Measurements from ENCODE around the gene RIPK1.
A peak's percentile ranks its signal among the peaks of the same experiment; 100 is the strongest.
"Not testable (repeated sequence)": the region's sequence is repeated elsewhere in the genome, so short reads cannot be mapped to it uniquely, and the experiment has no call there.

RIPK1 gene

DNA sequence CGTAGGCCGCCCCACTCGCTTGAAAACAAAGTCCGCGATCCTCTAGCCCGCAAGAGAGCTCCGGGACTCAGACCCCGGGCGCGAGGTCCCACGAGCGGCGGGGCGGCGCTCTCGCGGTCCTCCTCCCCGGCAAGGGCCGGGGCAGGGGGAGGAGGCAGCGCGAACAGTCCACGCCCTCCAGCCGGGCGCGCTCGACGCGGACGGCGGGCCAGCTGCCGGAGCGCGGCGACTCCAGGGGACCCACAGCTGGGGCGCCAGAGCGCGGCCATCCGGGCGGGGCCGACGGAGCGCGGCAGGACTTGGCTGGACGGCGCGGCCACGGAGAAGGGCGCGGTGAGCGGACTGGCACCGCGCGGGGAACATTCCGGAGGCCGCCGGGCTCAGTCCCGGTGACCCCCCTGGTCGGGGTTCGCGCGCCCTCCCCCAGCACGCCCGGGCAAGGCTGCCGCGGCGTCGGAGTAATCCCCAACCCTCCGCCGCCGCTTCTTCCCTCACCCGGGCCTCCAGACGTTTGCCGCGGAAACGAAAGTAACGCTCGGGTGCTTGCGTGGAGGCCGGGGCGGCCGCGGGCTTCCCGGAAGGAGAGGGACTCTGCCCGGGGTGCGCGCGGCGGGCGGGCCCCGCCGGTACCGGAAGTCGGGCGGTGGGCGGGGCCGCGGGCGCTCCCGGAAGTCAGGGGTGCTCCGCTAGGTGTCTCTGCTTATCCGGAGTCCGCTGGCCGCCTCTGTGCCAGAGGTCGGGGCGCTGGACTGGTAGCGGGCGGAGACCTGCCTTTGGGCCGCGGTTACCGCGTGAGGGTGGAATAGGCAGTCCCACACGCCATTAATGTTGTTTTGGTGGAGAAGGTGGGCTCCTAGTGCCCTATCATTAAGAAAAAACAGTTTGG lies at the start of gene RIPK1:
TSS of gene RIPK1 (plus strand) at position 166 of the 886 bp plus-strand sequence. CDS start 8,330 bp downstream, outside the sequence.
- DNase-seq = peak; percentile 96

DNA sequence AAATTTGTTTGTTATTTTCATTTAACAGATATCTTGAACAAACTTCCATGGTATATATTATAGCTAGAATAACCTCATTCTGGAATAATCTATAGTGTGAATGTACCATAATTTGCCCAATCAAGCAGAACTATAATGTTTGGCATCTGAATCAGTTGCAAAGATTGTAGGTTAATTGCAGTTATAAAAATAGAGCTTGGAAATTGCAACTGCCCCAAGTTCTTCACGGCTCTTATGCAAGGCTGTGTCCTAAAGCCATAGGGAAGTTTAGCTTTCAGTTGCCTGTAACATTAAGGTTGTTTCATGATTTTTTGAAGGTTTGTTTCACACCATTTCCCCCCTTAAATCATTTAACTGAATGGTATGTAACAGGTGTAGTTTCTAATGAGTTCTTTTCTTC lies 49.2 kb upstream of the RIPK1 start:
- DNase-seq = no peak

DNA sequence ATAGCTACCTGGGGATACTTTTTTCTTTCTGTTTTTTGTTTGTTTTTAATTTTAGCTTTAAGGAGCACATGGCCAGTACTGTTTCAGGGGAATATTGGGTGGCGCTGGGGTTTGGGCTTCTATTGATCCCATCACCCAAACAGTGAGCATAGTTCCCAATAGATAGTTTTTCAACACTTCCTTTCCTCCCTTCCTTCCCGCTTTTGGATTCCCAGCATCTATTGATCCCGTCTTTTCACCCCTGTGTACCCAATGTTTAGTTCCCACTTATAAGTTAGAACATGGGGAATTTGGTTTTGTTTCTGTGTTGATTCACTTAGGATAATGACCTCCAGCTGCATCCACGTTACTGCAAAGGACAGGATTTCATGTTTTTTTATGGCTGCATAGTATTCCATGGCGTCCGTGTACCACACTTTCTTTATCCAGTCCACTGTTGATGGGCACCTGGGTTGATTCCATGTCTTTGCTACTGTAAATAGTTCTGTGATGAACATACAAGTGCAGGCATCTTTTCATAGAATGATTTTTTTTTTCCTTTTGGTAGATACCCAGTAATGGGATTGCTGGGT lies 48.5 kb upstream of the RIPK1 start:
- no peak for DNase-seq

DNA sequence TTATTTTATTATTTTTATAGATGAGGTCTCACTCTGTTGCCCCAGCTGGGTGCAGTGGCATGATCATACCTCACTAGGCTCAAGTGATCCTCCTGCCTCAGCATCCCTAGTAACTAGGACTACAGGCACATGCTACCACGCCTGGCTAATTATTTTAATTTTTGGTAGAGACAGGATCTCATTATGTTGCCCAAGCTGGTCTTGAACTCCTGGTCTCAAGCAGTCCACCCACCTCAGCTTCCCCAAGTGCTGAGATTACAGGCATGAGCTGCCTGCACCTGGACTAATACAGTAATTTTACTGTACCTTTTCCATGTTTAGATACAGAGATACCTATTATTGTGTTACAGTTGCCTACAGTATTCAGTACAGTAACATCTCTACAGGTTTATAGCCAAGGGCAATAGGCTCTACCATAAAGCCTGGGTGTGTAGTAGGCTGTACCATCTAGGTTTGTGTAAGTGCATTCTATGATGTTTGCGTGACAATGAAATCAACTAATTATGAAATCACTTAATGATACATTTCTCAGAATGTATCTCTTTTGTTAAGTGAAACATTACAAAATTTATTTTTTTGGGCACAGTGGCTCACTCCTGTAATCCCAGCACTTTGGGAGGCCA lies 47.2 kb upstream of the RIPK1 start:
- DNase-seq = not testable (repeated sequence)

DNA sequence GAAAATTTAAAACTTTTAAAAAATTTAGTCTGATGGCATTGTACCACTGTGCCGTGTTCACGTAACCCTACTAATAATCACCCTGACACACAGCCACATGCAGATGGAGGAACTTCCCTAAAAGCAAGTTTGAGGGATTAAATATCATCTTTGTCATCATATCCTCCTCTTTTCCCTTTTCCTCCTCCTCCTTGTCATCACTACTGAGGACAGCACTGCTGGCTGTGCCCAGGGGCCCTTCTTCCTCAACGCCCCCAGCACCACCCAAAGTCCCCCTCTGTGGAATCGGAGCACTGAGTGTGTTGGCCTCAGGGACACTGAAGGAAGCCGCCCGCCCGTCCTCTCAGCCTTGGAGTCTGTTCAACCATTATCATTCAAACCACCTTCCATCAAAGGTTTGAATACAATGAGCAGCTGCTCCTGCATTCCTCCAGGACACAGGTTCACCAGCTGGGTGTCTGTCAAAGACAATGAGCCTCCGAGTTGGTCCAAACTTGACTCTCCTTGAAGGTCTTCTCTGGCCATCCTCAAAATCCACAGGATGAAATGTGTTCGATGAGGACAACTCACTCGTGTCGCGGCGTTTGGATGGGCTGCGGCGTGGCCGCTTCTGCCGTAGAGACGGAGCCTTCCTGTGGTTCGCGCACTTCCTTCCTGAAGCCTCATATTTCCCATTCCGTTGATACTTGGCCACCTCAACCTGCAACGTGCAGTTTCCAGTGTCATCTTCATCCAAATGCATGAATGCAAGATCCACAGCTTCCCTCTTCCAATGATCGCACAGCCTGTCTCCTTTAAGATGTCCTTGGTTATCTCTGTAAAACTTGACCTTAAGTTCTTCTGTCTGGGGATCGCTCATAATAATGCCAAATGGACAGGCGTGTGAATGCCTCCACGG lies 45.3 kb upstream of the RIPK1 start:
- peak; percentile 38 to 60 for DNase-seq

DNA sequence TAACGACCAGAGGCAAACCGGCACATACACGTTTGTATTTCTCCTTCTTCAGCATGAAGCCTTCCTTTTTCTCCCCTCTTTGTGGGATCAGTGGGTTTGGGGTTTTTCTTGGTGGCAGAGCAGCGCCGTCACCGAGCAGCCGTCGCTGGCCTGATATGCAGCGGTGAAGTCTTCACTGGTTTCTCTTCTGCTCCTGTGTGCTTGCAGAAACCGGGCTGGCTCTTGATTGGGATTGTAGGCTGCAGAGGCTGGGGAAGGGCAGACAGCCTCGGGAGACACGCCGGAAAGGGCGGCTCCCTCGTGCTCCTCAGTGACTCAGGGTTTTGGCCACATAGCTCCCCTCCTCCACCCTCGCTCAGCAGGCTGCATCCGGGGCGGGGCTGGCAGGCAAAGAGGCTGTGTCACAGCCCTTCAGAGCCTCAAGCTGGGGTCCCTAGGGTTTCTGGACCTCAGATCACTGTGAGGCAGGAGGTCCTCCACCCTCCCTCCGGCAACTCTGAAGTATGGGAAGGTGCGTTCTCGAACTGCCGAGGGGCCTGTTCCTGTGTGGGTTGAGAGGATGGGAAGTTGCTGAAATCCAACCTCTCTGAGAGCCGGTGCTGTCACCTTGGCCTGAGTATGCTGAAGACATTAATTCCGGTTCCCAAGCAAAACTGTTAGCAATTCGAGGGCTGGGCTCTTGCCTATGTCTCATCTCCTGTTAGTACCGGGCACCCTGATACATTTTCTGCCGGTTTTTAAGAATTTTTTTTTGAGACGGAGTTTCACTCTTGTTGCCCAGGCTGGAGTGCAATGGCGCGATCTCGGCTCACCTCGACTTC lies 44.4 kb upstream of the RIPK1 start:
- DNase-seq = peak; percentile 91 to 92

DNA sequence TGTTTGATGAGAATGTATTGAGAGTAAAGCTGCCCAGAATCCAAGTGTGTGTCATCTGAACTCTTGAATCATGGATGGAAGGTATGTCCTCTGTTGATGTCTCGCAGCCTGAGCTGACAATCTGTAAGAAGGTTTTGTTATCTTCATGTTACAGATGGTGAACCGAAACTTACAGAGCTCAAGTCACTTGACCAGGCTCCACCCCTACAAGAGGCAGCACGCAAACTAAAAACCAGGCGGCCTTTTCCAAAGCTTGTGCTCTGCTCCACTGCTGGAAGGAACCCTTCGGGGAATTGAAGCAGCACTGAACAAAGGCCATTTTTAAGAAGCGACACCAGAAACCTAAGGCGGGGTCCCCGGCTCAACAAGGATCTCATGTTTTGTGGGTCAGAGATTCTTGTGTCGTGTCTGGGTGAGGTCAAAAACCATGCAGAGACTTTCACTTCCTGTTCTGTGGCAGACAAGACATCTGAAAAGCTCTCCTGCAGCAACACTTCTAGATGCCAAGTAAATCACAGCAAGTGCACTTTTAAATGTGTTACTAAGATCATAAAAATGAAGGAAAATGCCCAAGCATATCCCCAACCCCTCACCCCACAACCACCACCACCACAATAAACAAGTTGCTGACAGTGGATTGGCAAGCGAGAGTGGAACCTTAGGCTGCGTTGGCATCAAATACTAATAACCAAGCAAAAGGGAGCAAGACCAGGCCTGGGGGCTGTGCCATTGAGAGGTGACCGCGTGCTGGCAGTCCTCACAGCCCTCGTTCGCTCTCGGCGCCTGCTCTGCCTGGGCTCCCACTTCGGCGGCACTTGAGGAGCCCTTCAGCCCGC lies 41.3 kb upstream of the RIPK1 start:
- peak; percentile 16 to 31 for DNase-seq

DNA sequence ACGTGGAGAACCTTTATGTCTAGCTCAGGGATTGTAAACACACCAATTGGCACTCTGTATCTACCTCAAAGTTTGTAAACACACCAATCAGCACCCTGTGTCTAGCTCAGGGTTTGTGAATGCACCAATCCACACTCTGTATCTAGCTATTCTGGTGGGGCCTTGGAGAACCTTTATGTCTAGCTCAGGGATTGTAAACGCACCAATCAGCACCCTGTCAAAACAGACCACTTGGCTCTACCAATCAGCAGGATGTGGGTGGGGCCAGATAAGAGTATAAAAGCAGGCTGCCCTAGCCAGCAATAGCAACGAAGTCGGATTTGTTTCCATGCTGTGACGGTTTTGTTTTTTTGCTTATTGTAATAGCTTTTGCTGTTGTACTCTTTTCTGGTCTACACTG lies 40.1 kb upstream of the RIPK1 start:
- DNase-seq = not testable (repeated sequence)

DNA sequence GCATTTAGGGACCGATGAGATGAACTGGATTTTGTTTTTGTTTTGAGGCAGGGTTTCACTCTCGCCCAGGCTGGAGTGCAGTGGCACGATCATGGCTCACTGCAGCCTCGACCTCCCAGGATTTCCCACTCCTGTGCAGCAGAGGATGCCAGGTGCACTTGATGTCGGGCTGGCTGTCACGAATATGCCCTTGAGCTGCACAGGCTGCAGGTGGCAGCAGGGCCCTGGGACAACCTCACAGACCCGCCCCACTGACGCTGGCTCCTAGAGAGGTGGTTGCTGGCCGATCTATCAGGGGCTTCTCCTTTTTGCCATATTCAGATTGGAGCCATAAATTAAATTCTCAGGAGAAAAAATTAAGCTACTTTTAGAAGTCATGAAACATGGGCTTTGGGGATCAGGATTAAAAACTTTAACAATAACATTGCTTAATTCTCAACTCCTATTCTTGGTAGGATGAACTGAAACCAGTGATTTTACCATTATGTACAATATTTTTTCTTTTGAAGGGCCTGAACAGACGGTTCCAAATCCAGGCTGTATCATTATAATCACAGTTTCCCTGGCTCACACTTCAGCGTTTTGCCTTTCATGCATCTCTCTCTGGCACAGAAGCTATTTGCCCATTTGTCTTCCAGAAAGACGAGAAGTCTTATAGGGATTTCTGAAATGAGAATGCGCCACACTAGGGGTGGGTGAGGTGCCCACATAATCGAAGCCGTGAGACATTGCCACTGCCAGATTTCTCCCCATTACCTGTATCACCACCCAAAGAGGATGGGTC lies 36.2 kb upstream of the RIPK1 start:
- DNase-seq = no peak

DNA sequence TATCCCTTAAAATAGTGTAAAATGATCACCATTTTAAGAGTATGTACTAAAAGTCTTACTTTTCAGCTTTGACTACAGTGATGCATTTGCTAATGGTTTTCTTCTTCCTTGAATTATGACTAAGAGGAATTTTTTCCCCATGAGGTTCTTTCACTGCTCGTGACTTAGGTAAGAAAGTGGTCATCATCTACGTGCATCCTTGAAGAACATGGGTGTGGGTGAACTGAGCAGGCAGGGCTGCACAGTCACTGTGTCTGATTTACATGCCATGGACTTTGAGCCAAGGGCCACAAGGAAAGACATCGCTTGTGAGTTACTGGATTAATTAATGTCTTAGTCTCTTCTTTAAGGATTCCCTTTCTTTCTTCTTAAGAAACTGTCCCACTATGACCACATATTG lies 35.3 kb upstream of the RIPK1 start:
- DNase-seq = no peak

DNA sequence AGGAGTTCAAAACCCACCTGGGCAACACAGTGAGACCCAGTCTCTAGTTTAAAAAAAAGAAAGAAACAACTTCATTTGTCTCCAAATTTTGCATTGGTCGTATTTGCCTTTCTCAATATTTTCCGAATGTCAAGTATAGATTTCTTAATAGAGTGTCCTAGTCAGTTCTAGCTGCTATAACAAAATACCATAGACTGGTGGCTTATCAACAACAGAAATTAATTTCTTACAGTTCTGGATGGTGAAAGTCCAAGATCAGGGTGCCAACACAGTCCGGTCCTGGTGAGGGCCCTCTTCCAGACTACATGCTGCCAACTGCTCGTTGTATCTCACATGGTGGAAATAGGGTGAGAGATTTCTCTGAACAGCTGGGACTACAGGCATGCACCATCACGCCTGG lies 34.6 kb upstream of the RIPK1 start:
- DNase-seq = no peak

DNA sequence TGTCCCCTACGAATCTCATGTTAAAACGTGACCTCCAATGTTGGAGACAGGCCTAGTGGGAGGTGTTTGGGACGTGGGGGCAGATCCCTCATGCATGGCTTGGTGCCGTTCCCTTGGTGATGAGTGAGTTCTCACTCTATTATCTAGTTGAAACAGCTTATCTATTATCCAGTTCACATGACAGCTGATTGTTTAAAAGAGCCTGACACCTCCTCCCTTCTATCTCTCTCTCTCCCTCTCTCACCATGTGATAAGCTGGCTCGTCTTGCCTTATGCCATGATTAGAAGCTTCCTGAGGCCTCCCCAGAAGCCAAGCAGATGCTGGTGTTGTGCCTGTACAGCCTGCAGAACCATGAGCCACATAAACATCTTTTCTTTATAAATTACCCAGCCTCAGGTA lies 32.9 kb upstream of the RIPK1 start:
- DNase-seq = no peak

DNA sequence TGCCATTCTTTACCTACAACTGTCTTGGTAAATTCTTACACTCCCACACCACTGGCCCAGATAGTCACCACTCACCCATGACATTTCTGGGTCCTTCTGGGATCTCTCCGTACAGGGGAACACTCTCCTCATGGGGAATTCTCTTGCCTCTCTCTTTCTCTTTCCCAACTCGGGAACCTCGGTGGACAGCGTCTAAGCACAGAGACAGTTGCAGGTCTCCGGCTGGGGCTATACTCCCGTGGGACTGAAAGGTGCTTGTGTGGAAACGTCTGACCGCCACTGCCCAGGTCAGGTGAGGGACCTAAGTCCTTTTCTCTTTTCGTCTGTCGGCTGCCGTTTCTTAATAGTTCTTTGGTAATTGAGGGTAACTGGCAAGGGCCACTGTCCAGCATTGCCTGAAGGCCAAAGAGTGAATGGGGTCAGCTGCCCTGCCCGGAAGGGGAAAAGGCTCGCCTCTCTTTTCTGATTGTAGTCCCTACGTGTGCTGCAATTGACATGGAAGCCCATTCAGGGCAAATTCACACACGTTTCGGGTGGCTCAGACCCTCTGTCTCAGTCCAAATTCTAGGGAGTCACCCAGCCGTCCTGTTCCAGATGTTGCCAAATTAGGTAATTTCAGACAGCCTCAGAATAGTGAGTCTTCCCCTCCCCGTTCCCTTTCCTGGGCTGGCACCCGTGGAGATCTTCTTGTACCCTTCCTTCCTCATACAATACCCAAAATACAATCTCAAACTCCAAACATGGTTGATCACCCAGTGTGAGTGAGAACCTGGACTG lies 31.2 kb upstream of the RIPK1 start:
- DNase-seq = no peak

DNA sequence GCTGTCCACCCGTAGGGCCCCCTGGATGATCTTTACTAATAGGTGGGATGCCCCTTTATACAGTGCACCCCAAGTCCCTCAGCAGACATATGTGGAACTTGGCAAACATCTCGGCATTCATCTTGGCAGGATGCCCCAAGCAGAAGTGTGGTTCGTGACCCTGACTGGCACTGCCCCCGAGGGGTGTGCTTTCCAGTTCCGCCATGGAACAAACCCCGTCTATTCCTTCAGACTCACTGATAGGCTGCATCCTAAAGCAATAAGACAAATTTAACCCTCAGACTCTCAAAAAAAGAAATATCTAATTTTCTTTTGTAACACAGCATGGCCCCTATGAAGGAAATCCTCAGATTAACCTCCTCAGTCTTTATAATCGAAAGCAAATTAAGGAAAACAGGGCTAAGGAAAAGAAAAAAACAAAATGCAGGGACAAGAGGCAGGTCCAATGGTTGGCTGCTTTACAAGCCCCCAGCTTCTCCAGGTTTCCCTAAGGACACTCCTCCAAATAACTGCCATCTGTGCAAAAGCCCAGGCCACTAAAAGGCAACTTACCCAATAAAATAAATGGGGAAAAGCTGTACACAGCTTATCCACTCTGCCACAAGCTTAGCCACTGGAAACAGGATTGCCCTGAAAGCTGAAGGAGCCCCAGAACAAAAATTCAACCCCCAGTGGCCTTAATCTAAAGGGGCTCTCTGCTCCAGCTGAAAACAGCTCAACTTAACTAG lies 30.5 kb upstream of the RIPK1 start:
- DNase-seq = no peak

DNA sequence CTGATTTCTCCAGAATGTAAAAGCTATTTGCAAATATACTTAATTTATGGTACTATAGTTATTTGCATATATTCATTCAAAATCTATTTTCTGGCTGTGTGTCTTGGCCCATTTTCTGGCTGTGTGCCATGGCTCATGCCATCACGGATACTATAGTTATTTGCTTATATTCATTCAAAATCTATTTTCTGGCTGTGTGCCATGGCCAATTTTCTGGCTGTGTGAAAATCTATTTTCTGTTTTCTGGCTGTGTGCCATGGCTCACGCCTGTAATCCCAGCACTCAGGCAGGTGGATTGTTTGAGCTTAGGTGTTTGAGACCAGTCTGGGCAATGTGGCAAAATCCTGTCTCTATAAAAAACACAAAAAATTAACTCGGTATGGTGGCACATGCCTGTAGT lies 28.9 kb upstream of the RIPK1 start:
- no peak for DNase-seq

DNA sequence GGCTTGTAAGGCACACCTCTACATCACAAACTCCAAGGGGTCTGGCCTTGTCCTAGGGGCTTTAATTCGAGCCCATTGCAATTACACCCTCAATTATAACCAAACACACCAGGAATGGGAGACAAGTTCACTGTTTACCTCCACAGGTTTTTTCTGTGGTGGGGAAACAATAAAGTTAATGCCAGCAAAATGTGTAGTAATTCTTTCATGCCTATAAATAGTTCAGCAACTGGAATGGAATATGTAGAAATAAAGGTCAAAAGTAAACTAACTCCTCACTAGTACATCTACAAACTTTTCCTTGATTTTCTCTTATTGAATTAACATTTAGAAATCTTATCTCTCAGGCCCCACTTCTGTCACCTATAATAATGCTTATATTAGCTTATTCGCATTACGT lies 27.1 kb upstream of the RIPK1 start:
- DNase-seq = no peak

DNA sequence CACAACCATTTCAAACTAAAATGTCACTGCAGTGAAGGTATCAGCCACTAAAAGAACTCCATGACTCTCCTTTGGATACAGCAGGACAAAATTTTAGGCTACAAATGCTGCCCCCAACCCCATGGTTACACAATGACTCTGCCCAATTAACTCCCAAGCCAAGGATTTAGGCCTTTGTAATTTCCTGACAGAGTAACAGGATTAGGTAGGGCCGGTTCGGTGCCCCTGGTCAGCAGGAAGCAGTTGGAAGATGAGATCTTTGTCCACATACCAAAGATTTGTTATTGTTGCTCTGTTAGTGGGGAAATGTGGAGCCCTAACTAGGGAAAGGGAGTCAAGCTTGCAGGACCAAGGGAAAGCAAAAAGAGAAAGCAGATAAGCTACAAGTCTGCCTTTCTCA lies 26.7 kb upstream of the RIPK1 start:
- DNase-seq = no peak

DNA sequence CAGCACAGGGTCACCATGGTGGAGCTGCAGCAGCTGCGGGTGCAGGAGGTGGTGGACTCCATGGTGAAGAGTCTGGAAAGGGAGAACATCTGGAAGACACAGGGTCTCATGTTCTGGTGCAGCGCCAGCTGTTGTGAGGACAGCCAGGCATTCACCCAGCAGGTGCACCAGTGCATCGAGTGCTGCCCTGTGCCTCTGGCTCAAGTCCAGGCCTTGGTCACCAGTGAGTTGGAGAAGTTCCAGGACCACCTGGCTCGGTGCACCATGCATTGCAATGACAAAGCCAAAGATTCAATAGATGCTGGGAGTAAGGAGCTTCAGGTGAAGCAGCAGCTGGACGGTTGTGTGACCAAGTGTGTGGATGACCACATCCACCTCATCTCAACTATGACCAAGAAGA lies 22.9 kb upstream of the RIPK1 start:
- no peak for DNase-seq

DNA sequence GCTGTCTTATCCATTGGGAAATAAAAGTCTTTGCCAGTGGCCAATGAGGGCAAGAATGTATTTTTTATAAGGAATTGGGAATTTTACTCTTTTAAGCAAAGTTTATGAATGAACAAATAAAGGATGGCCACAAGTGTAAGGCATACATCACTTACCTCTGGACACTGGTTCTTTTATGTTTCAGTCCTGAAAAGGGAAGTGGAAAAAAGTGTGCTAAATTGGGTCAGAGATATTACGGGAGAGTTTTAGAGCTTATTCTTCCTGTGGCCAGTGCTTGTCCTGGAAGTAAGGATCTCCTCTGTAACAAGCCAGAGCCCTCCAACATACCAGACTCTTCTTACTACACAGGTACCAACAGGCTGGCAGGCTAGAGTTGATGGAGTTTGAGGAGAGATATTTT lies 22.5 kb upstream of the RIPK1 start:
- no peak for DNase-seq
